Psoas muscle (tissue), 8 donors: ENCODE data around the gene POC5. TPM values are rescaled to one million over a fixed set of nuclear protein-coding genes. Genes with fewer than 3 reads are reported as not detected.

Source experiments
- ATAC-seq, 4 donors: fragments of 200-7000 bp; cut with Tn5 transposase; one replicate each; pipeline ENCODE4 v1.9.1; 2020; ENCODE audit warnings: moderate library complexity in 3 of 4, mild to moderate bottlenecking in 2 of 4
- DNase-seq, 2 donors: peaks; one replicate each; pipeline ENCODE4 v3.0.0-alpha.2; 2020
- H3K27ac ChIP-seq: fragments of 200-600 bp; one replicate; pipeline ENCODE4 v1.8.0; 2022
- H3K27me3 ChIP-seq, 3 donors: fragments of 200-600 bp in 1 of 3; one replicate each; pipeline versions ENCODE4 v1.6.1 to v1.8.0; 2013 to 2022; ENCODE audit warnings: low read length in 2 of 3, mild to moderate bottlenecking in 2 of 3, moderate library complexity in 1 of 3; ENCODE audit not compliant: insufficient read depth in 3 of 3
- H3K36me3 ChIP-seq, 2 donors: fragments of 200-600 bp in 1 of 2; one replicate each; pipeline versions ENCODE4 v1.6.1 to v1.8.0; 2013 to 2022; ENCODE audit warnings: low read depth in 1 of 2, mild to moderate bottlenecking in 1 of 2, moderate library complexity in 1 of 2; ENCODE audit not compliant: insufficient read depth in 1 of 2
- H3K4me1 ChIP-seq: fragments of 200-600 bp; one replicate; pipeline ENCODE4 v1.8.0; 2022
- H3K4me3 ChIP-seq: fragments of 200-600 bp; one replicate; pipeline ENCODE4 v1.8.0; 2022; ENCODE audit warnings: mild to moderate bottlenecking
- H3K9me3 ChIP-seq: fragments of 200-600 bp; one replicate; pipeline ENCODE4 v1.8.0; 2022
- WGBS, 3 donors: extraction: QIAGEN DNeasy Blood & Tissue Kit; methylation state at CpG; one replicate each; pipeline versions ENCODE4 v1.1.6 to v1.1.7; 2013; 5-methylcytosine and 5-hydroxymethylcytosine counted together
- intact Hi-C, 2 donors: fragments of 100-400 bp; cut with DNase I; formaldehyde crosslinking; loops; one replicate each; pipeline versions ENCODE4 v1.11.0 to v1.14.2; 2022
- polyA plus RNA-seq, 3 donors: library from polyadenylated mRNA; stranded (reverse); fragments of 200-250 nt; gene quantifications; one replicate each; pipeline ENCODE4 v1.2.3, GENCODE V29; 2013
- total RNA-seq, 4 donors: library from RNA; stranded (reverse); fragmentation: NEBNext Ultra II Directional in 2 of 4; extraction: Animal tissue kit (Norgen Biotek cat#: 25700) in 2 of 4; gene quantifications; one replicate each; pipeline versions ENCODE4 v1.2.1 to v1.2.4, GENCODE V29; 2021 to 2023
- TF ChIP-seq, protein P1 (sequence below): fragments of 200-600 bp; IDR thresholded peaks from one replicate; pipeline ENCODE4 v1.8.0; 2022; ENCODE audit warnings: antibody characterized with exemption
- donor health status: healthy with polysubstance abuse.
- donor health status: DM: no; HTN: no; CAD: no; lungs with moderate emphysema.
- donor health status: Bipolar disorder and iron deficiency.
- donor health status: healthy.
- donor health status: DM: yes; HTN: yes; CAD: no.
- donor health status: DM: no; HTN: no; CAD: no.
- donor health status: DM: no; HTN: no; CAD: no.
- donor health status: DM: yes; HTN: yes; CAD: no.

Gene POC5
- total and polyA plus RNA-seq, 7 donors = 3.3 to 7.1 (median 4.0) TPM

DNA sequence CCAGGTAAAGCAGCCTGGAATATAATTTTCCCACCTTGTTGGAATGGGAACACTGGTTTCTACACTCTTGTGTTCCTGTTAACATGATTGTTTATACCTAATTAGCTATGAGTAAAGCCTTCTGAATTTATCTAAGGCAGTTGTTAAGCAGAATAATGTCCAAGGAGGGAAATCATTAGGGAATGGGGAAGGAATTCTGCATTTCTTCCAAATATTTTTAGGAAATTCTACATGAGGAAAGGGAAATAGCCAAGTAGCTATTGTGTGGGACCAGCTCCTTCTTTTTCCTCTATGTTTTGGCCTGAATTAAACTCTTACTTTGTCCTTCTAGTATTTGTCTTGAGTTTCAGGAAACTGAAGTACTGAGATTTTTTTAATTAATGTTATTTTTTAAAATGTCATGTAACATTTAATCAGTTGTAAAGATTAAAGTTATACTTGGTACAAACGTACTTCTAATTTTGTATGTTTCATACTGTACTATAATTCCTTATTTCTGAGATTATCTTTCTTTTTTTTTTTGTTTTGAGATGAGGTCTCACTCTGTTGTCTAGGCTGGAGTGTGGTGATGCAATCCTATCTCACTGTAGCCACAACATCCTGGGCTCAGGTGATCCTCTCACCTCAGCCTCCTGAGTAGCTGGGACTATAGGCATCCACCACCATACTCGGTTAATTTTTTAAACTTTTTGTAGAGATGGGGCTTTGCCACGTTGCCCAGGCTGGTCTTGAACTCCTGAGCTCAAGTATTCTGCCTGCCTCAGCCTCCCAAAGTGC, 77.5 kb downstream of the POC5 start:
- H3K27me3 ChIP-seq = no peaks in the 10 kb centered on the region
- H3K4me3 ChIP-seq = no peak overlapping the region
- TF ChIP-seq, protein P1, sequence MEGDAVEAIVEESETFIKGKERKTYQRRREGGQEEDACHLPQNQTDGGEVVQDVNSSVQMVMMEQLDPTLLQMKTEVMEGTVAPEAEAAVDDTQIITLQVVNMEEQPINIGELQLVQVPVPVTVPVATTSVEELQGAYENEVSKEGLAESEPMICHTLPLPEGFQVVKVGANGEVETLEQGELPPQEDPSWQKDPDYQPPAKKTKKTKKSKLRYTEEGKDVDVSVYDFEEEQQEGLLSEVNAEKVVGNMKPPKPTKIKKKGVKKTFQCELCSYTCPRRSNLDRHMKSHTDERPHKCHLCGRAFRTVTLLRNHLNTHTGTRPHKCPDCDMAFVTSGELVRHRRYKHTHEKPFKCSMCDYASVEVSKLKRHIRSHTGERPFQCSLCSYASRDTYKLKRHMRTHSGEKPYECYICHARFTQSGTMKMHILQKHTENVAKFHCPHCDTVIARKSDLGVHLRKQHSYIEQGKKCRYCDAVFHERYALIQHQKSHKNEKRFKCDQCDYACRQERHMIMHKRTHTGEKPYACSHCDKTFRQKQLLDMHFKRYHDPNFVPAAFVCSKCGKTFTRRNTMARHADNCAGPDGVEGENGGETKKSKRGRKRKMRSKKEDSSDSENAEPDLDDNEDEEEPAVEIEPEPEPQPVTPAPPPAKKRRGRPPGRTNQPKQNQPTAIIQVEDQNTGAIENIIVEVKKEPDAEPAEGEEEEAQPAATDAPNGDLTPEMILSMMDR = no peak
- intact Hi-C loops = no loop called here
- H3K27ac ChIP-seq = no peak overlapping the region
- 70 to 80% (median 75%) methylated on average over 3 of the region's 3 CpGs for WGBS, 3 donors
- no peaks in the 10 kb centered on the region for H3K4me1 ChIP-seq
- H3K9me3 ChIP-seq = peaks cover 9% of the 10 kb centered on the region
- H3K36me3 ChIP-seq = no peaks in the 10 kb centered on the region
- ATAC-seq (no peak), DNase-seq (no peak)

DNA sequence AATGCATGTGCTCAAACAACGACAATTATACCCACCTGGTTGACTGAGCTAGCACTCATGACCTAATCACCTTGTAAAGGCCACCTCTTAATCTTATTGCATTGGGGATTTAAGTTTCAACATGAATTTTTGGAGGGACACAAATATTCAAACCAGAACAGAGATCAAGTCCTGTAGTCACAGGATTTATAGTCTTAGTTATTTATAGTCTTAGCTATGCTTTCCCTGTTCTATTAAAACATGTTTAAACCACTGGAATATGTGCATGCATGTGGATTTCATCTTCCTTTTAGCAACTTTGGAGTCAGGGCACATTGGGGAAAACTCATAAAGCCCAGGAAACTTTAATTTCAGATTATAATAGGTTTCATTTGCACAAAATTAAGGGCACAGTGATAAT, 79.3 kb downstream of the POC5 start:
- TF ChIP-seq, protein P1 = no peak
- 32 to 56% (median 40%) methylated on average over 1 of the region's 1 CpG for WGBS, 3 donors
- intact Hi-C loops = no loop called here

DNA sequence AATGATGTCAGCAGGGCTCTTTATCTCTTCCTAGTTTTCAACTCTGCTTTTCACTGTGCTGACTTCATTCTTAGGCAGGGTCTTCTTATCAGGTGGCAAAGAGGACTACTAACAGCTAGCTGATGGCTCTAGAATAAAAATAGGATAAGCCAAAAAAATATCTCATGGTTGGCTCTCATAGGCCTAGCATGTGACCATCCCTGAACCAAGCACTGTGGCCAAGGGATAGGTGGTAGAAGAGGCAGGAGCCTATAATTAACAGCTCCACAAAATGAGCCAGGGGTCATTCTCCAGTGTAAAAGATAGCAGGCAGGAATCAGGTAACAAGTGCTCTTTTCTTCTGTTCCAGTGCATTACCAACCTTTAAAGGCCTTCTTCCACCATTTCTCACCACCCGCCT, 84.9 kb downstream of the POC5 start:
- intact Hi-C loops = no loop called here
- Histone ChIP-seq H3K27me3 (no peaks in the 10 kb centered on the region), H3K9me3 (no peaks in the 10 kb centered on the region), H3K36me3 (no peaks in the 10 kb centered on the region), H3K27ac (no peak overlapping the region), H3K4me3 (no peak overlapping the region), H3K4me1 (no peaks in the 10 kb centered on the region)
- ATAC-seq (no peak), DNase-seq (no peak)
- 93 to 97% (median 94%) methylated on average over 1 of the region's 1 CpG for WGBS, 3 donors
- TF ChIP-seq, protein P1 = no peak

More for the DNA sequence above, 79.3 kb downstream of the POC5 start:
- Histone ChIP-seq H3K4me1 (no peaks in the 10 kb centered on the region), H3K36me3 (no peaks in the 10 kb centered on the region), H3K27me3 (no peaks in the 10 kb centered on the region), H3K4me3 (no peak overlapping the region), H3K27ac (no peak overlapping the region), H3K9me3 (peaks cover 9% of the 10 kb centered on the region)
- ATAC-seq (no peak), DNase-seq (no peak)

DNA sequence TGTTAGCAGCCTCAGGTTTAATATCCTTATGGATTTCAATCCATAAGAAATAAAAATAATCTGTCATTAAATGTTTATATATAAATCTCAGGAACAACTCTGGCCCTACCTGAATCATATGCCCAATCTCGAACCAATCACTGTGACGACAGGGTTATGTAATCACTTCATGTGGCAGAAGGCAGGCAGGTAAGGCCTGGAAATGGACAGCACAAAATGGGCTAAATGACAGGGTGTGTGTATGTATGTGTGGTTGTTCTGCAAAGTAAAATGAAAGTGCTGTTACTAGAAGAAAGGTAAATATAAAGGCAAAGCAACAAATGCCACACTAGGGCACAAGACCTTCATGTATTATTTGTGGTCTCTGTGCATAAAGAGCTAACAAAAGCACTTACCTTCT, 86.4 kb downstream of the POC5 start:
- H3K36me3 ChIP-seq = no peaks in the 10 kb centered on the region
- H3K9me3 ChIP-seq = no peaks in the 10 kb centered on the region
- no peaks in the 10 kb centered on the region for H3K27me3 ChIP-seq
- ATAC-seq (no peak), DNase-seq (no peak)
- H3K27ac ChIP-seq = no peak overlapping the region
- H3K4me3 ChIP-seq = no peak overlapping the region
- 88 to 95% (median 95%) methylated on average over 2 of the region's 2 CpGs for WGBS, 3 donors
- H3K4me1 ChIP-seq = no peaks in the 10 kb centered on the region
- intact Hi-C loops = no loop called here
- TF ChIP-seq, protein P1 = no peak

DNA sequence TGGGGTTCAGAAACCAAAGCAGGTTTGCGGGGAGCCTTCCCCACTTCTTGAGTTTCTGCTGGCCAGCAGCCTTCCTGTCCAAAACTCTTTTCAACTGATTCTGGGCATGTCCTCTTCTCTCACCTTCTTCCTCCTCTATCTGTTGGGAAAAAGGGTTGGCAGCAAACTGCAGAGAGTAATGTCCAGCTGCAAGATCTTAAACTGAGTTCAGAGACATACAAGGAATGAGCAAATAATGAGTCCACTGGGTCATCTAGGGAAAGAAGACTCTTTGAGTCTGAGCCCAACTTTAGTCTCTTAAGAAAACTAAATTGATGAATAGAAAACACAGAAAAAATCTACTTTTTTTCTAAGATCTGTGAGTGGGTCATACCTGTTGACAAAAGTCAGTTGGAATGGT, 89.4 kb downstream of the POC5 start:
- Histone ChIP-seq H3K27ac (no peak overlapping the region), H3K4me1 (no peaks in the 10 kb centered on the region), H3K36me3 (no peaks in the 10 kb centered on the region), H3K27me3 (no peaks in the 10 kb centered on the region), H3K4me3 (no peak overlapping the region), H3K9me3 (no peaks in the 10 kb centered on the region)
- ATAC-seq (no peak), DNase-seq (no peak)
- 82 to 94% (median 86%) methylated on average over 1 of the region's 1 CpG for WGBS, 3 donors
- TF ChIP-seq, protein P1 = no peak
- intact Hi-C loops = no loop called here
